Lower leg skin (tissue), 3 donors: ENCODE measurements around the gene GPD1.

Experiments used
- POLR2A ChIP-seq, 2 donors: fragments of 450-650 bp; IDR thresholded peaks; one replicate each; pipeline ENCODE4 v1.6.1; 2016 to 2017; ENCODE audit warnings: antibody characterized with exemption in 2 of 2, mild to moderate bottlenecking in 1 of 2, moderate library complexity in 1 of 2
- TF ChIP-seq, protein P1 (sequence below), 3 donors: fragments of 450-650 bp; IDR thresholded peaks; one replicate each; pipeline ENCODE4 v1.5.1; 2016; ENCODE audit warnings: antibody characterized with exemption in 3 of 3, mild to moderate bottlenecking in 3 of 3, moderate library complexity in 2 of 3

DNA sequence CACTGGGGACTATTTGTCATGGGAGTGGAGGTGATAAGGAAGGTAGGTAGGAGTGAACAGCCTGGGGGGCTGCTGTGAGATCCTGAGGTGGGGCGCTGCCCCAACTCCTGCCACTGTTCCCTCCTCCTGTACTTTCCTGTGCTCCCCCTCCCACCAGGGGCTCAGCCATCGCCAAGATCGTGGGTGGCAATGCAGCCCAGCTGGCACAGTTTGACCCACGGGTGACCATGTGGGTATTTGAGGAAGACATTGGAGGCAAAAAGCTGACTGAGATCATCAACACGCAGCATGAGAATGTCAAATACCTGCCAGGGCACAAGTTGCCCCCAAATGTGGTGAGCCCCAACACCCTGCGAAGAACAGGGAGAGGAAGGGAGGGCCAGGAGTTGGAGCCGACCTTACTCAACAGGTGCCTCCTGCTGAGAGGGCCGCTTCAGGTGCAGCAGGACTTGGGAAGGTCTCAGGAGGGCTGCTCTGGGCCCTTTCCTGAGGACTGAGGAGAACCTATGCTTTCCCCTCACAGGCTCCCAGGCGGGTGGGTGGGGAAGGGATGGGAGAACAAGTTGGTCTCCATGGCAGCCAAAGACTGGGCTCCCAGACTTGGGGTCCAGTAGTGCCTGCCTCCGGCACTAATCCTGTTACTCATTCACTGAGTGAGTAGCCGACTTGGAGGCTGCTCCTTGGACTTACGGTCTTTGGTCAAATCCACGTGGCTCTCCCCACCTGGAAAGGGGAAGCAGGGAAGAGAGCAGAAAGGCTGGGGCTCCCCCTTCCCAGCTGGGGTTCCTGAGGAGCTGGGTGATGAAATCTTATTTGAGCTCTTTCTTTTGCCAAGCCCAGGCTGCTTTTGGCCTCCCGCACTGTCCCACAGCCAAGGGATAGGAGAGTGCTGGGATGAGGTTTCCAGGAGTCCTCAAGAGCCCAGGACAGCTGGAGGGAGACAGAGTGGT is 884 bp downstream of the GPD1 start:
- TF ChIP-seq, protein P1, sequence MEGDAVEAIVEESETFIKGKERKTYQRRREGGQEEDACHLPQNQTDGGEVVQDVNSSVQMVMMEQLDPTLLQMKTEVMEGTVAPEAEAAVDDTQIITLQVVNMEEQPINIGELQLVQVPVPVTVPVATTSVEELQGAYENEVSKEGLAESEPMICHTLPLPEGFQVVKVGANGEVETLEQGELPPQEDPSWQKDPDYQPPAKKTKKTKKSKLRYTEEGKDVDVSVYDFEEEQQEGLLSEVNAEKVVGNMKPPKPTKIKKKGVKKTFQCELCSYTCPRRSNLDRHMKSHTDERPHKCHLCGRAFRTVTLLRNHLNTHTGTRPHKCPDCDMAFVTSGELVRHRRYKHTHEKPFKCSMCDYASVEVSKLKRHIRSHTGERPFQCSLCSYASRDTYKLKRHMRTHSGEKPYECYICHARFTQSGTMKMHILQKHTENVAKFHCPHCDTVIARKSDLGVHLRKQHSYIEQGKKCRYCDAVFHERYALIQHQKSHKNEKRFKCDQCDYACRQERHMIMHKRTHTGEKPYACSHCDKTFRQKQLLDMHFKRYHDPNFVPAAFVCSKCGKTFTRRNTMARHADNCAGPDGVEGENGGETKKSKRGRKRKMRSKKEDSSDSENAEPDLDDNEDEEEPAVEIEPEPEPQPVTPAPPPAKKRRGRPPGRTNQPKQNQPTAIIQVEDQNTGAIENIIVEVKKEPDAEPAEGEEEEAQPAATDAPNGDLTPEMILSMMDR (IDR thresholded peaks at IDR 0.05), result no peak
- no peak for TF ChIP-seq POLR2A (IDR thresholded peaks at IDR 0.05)
